DOHH2 (cell line): ENCODE measurements around the gene GALNT12.

Source experiments
- H3F3A ChIP-seq: fragments of 200-600 bp; sonication (generic), shearing (Covaris generic); 2 replicates; pipeline ENCODE4 v1.6.0; 2016; ENCODE audit warnings: antibody characterized with exemption, mild to moderate bottlenecking; ENCODE audit not compliant: control insufficient read depth, insufficient read depth
- H3K27ac ChIP-seq: fragments of 200-600 bp; sonication (generic); 2 replicates; pipeline ENCODE4 v1.5.1; 2014; ENCODE audit warnings: low read depth, mild to moderate bottlenecking, low read length, moderate library complexity
- H3K27me3 ChIP-seq: fragments of 200-600 bp; sonication (generic); 2 replicates; pipeline ENCODE4 v1.6.1; 2014; ENCODE audit warnings: mild to moderate bottlenecking, low read length, mixed read lengths; ENCODE audit not compliant: control insufficient read depth
- H3K36me3 ChIP-seq: fragments of 200-600 bp; sonication (generic); 2 replicates; pipeline ENCODE4 v1.6.1; 2014; ENCODE audit warnings: mild to moderate bottlenecking, low read length, moderate library complexity, mixed read lengths; ENCODE audit not compliant: control insufficient read depth
- H3K4me1 ChIP-seq: fragments of 200-600 bp; sonication (generic); 2 replicates; pipeline ENCODE4 v1.6.1; 2014; ENCODE audit warnings: mild to moderate bottlenecking, low read length, mixed read lengths; ENCODE audit not compliant: control insufficient read depth
- H3K4me2 ChIP-seq: fragments of 200-600 bp; sonication (generic); 2 replicates; pipeline ENCODE4 v1.6.0; 2014; ENCODE audit warnings: mild to moderate bottlenecking, low read length, moderate library complexity
- H3K4me3 ChIP-seq: fragments of 200-600 bp; sonication (generic); 2 replicates; pipeline ENCODE4 v1.5.1; 2014; ENCODE audit warnings: mild to moderate bottlenecking, low read length, mixed read lengths
- H3K79me2 ChIP-seq: fragments of 200-600 bp; sonication (generic); 2 replicates; pipeline ENCODE4 v1.6.1; 2014; ENCODE audit warnings: mild to moderate bottlenecking, low read length, mixed read lengths; ENCODE audit not compliant: control insufficient read depth
- H3K9me2 ChIP-seq: fragments of 200-600 bp; sonication (generic); replicated peaks from 2 replicates; pipeline ENCODE4 v1.6.1; 2014; ENCODE audit warnings: mild to moderate bottlenecking, low read length, mixed read lengths; ENCODE audit not compliant: control insufficient read depth
- H3K9me3 ChIP-seq: fragments of 200-600 bp; sonication (generic); 2 replicates; pipeline ENCODE4 v1.6.1; 2014; ENCODE audit warnings: antibody characterized with exemption, low read length, mixed read lengths; ENCODE audit not compliant: control insufficient read depth, insufficient read depth
- H4K20me1 ChIP-seq: fragments of 200-600 bp; sonication (generic); 2 replicates; pipeline ENCODE4 v1.6.0; 2014; ENCODE audit warnings: low read depth, mild to moderate bottlenecking, antibody characterized with exemption, low read length, moderate library complexity; ENCODE audit not compliant: control insufficient read depth, insufficient read depth
- EZH2phosphoT487 ChIP-seq: fragments of 200-600 bp; sonication (generic); IDR thresholded peaks from 2 replicates; pipeline ENCODE4 v1.6.1; 2017; ENCODE audit warnings: borderline replicate concordance, mild to moderate bottlenecking, antibody characterized with exemption, low read length, moderate library complexity, mixed read lengths
- TF ChIP-seq, protein P1 (sequence below): fragments of 200-600 bp; sonication (generic); IDR thresholded peaks from one replicate; pipeline ENCODE4 v1.5.1; 2014; ENCODE audit warnings: antibody characterized with exemption, mild to moderate bottlenecking, low read depth, low read length; ENCODE audit not compliant: poor library complexity, severe bottlenecking

Gene GALNT12

DNA sequence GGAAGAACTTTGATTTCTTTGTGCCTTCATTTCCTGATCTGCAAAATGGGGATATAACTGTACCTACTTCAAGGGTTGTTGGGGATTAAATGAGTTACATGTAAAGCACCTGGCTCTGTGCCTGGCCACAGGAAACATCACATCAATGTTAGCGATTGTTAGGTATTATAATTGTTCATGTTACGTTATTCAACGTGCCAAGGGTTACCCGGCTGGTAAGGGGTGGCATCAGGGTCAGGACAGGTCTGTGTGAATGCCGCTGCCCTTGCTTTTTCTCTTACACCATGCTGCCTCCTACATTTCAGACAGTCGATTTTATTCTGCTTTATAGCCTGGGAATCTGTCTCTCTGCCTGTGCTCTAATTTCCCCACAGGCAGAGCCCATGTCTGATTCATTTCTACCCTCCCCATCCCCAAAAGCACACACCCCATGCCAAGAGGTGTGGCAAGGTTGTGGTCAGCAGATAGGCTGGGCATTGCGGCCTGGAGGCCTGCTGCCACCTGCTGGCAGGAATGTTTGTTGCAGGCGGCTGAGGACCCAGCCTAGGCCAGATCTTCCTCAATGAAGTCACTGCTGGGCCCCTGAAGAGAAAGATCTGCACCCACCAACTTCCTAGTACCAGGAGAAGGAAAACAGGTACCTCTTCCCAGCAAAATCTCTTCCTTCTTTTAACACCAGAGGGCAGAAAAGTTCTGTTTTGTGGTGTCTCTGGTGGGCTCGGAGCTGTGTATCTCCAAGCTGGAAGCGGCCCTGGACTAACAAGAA is 16.4 kb upstream of the GALNT12 start:
- Histone ChIP-seq H3K36me3 (no peaks in the 10 kb centered on the region), H3K9me3 (no peaks in the 10 kb centered on the region), H3K4me2 (no peak overlapping the region), H3K79me2 (peaks cover 6% of the 10 kb centered on the region), H3K4me1 (peaks cover 10% of the 10 kb centered on the region), H3K9me2 (no peaks in the 10 kb centered on the region), H3F3A (no peaks in the 10 kb centered on the region), H4K20me1 (no peaks in the 10 kb centered on the region), H3K4me3 (no peak overlapping the region), H3K27ac (no peak overlapping the region), H3K27me3 (peaks cover 7% of the 10 kb centered on the region; the same call in 1 of the 2 replicates)
- TF ChIP-seq, protein P1, sequence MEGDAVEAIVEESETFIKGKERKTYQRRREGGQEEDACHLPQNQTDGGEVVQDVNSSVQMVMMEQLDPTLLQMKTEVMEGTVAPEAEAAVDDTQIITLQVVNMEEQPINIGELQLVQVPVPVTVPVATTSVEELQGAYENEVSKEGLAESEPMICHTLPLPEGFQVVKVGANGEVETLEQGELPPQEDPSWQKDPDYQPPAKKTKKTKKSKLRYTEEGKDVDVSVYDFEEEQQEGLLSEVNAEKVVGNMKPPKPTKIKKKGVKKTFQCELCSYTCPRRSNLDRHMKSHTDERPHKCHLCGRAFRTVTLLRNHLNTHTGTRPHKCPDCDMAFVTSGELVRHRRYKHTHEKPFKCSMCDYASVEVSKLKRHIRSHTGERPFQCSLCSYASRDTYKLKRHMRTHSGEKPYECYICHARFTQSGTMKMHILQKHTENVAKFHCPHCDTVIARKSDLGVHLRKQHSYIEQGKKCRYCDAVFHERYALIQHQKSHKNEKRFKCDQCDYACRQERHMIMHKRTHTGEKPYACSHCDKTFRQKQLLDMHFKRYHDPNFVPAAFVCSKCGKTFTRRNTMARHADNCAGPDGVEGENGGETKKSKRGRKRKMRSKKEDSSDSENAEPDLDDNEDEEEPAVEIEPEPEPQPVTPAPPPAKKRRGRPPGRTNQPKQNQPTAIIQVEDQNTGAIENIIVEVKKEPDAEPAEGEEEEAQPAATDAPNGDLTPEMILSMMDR: peak; percentile 98
- no peak for TF ChIP-seq EZH2phosphoT487

DNA sequence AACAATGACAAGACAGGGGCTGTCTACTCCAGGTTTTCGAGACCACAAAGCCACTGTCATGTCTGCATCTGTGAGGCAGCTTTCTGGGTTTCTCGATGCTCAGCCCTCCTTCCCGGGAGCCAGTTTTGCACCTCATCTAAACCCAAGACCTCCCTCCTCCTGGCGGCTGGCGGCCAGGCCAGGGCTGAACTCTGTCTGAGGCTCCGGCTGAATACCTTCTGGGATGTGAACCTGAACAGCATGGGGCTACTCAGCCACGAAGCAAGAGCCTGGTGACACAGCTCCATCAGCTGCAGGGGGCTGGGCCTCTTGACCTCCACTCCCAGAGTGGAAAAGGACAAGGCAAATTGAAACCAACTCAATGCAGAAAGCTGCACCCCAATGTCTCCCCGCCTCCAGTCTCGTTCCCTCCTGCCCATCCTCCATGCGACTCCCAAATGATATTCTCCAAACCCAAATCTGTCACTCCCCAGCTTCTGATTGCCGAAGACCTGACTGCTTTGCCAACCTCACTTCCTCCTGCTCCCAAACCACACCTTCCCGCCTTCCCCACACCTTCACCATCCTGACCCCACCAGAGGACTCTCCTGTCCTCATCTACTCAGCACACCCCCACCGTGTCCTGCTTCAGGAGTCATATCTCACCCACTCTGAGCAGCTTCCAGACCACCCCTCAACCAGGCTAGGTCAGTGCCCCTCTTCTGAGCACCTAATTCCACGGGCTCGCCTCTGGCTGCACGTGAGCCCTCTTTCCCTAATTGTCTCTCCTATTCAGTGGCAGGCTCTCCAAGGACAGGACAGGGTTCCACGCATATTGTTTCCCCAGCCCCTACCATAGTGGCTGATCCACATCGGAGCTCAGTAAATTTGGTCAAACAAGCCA is 15.6 kb upstream of the GALNT12 start:
- Histone ChIP-seq H3K27me3 (peaks cover 10% of the 10 kb centered on the region; the same call in 1 of the 2 replicates), H3K27ac (no peak overlapping the region), H3K4me3 (no peak overlapping the region), H4K20me1 (no peaks in the 10 kb centered on the region), H3K4me2 (no peak overlapping the region), H3K9me2 (no peaks in the 10 kb centered on the region), H3K36me3 (no peaks in the 10 kb centered on the region), H3K9me3 (no peaks in the 10 kb centered on the region), H3K4me1 (peaks cover 13% of the 10 kb centered on the region), H3F3A (no peaks in the 10 kb centered on the region), H3K79me2 (peaks cover 6% of the 10 kb centered on the region)
- TF ChIP-seq EZH2phosphoT487: no peak
- TF ChIP-seq, protein P1: no peak

DNA sequence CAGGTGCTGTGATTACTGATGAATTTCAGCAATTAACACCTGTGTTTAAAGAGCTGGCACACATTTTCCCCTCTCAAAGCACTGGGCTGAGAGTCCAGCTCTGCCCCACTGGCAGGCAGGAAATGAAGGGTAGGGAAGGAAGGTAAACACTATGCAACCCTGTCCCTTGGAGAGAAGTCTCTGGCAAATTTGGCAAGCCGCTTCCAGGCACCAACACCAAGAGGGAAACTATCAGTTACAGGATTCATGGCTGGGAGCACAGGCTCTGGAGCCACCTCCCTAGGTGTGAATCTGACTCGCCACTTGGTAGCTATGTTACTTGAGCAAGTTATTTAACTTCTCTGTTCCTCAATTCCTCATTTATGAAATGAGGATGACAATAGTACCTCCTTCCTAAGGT is 14.4 kb upstream of the GALNT12 start:
- peaks cover under 1% of the 10 kb centered on the region; the same call in 1 of the 2 replicates for H3K9me3 ChIP-seq
- H3K9me2 ChIP-seq: no peaks in the 10 kb centered on the region
- H4K20me1 ChIP-seq: no peaks in the 10 kb centered on the region
- no peak overlapping the region for H3K27ac ChIP-seq
- peaks cover 10% of the 10 kb centered on the region; the same call in 1 of the 2 replicates for H3K27me3 ChIP-seq
- peaks cover 6% of the 10 kb centered on the region for H3K79me2 ChIP-seq
- H3K4me2 ChIP-seq: no peak overlapping the region
- no peaks in the 10 kb centered on the region for H3F3A ChIP-seq
- peaks cover 16% of the 10 kb centered on the region for H3K4me1 ChIP-seq
- no peaks in the 10 kb centered on the region for H3K36me3 ChIP-seq
- TF ChIP-seq, protein P1: no peak
- TF ChIP-seq EZH2phosphoT487: no peak
- H3K4me3 ChIP-seq: no peak overlapping the region
